Keratinocyte (primary cell): Measurements from ENCODE around the gene TACR2. TPM values are rescaled to one million over a fixed set of nuclear protein-coding genes. Genes with fewer than 3 reads are reported as not detected.

Source experiments
- DNase-seq: peaks from one replicate; pipeline ENCODE4 v3.0.0-alpha.2; 2011; ENCODE audit warnings: low read depth, missing footprints, low spot score
- FAIRE-seq: peaks from 2 replicates; lab custom pipeline; 2011; peaks lifted over from hg19 to GRCh38; lab: Jason Lieb, UNC
- H2AFZ ChIP-seq: 2 replicates; pipeline ENCODE4 v1.6.0; 2012; ENCODE audit warnings: low read length, control low read depth, inconsistent platforms; ENCODE audit not compliant: control insufficient read depth
- H3K27ac ChIP-seq: 2 replicates; pipeline ENCODE4 v1.5.1; 2011; ENCODE audit warnings: low read length; ENCODE audit not compliant: control insufficient read depth, insufficient read depth
- H3K27me3 ChIP-seq: 3 replicates; pipeline ENCODE4 v1.6.0; 2011; ENCODE audit warnings: low read length; ENCODE audit not compliant: control insufficient read depth, insufficient read depth; ENCODE audit errors: extremely low read depth
- H3K36me3 ChIP-seq, 2 experiments: 2 replicates in 1 of 2; 3 replicates in 1 of 2; pipeline ENCODE4 v1.5.1; 2011; ENCODE audit warnings: low read length in 2 of 2, mild to moderate bottlenecking in 1 of 2; ENCODE audit not compliant: control insufficient read depth in 2 of 2, insufficient read depth in 2 of 2; ENCODE audit errors: extremely low read depth in 1 of 2
- H3K4me1 ChIP-seq: 3 replicates; pipeline ENCODE4 v1.5.1; 2011; ENCODE audit warnings: low read length; ENCODE audit not compliant: control insufficient read depth, insufficient read depth; ENCODE audit errors: extremely low read depth
- H3K4me2 ChIP-seq: 3 replicates; pipeline ENCODE4 v1.6.0; 2011; ENCODE audit warnings: low read depth, low read length; ENCODE audit not compliant: control insufficient read depth, insufficient read depth; ENCODE audit errors: extremely low read depth
- H3K4me3 ChIP-seq, 3 experiments: fragments of 200-600 bp in 1 of 3; sonication (generic) in 1 of 3; 2 replicates in 2 of 3; 3 replicates in 1 of 3; pipeline ENCODE4 v1.5.1; 2011 to 2016; ENCODE audit warnings: low read length in 3 of 3, mild to moderate bottlenecking in 3 of 3, control low read depth in 2 of 3, inconsistent platforms in 1 of 3, low read depth in 1 of 3, mixed read lengths in 1 of 3, mixed run types in 1 of 3, moderate library complexity in 1 of 3; ENCODE audit not compliant: control insufficient read depth in 2 of 3, insufficient read depth in 2 of 3; ENCODE audit errors: extremely low read depth in 1 of 3
- H3K79me2 ChIP-seq: 2 replicates; pipeline ENCODE4 v1.6.0; 2012; ENCODE audit warnings: low read length; ENCODE audit not compliant: control insufficient read depth, insufficient read depth
- H3K9ac ChIP-seq: 3 replicates; pipeline ENCODE4 v1.6.0; 2011; ENCODE audit warnings: low read length; ENCODE audit not compliant: control insufficient read depth, insufficient read depth; ENCODE audit errors: extremely low read depth
- H3K9me1 ChIP-seq: 3 replicates; pipeline ENCODE4 v1.6.0; 2011; ENCODE audit warnings: low read length; ENCODE audit not compliant: control insufficient read depth, insufficient read depth; ENCODE audit errors: extremely low read depth
- H3K9me3 ChIP-seq: 2 replicates; pipeline ENCODE4 v1.5.1; 2012; ENCODE audit warnings: low read depth, low read length; ENCODE audit not compliant: control insufficient read depth
- H4K20me1 ChIP-seq: 3 replicates; pipeline ENCODE4 v1.6.0; 2011; ENCODE audit warnings: low read length; ENCODE audit not compliant: control insufficient read depth, insufficient read depth; ENCODE audit errors: extremely low read depth
- EZH2 ChIP-seq: IDR thresholded peaks from one replicate; pipeline ENCODE4 v1.6.1; 2012; ENCODE audit warnings: inconsistent platforms, mild to moderate bottlenecking, low read length, moderate library complexity
- dilution Hi-C: fragments of 300-500 bp; cut with MboI; formaldehyde crosslinking; loops from one replicate; pipeline ENCODE4 v1.7.0; 2020; ENCODE audit warnings: low sequenced_read_pairs; ENCODE audit not compliant: extremely low pct_ligation_motif_present
- polyA plus RNA-seq, 5 experiments: library from polyadenylated mRNA; depleted of rRNA in 3 of 5; stranded (reverse) in 3 of 5; stranded (forward) in 1 of 5; unstranded in 1 of 5; fragments of >200 nt; gene quantifications; 1 replicate in 1 of 5; 2 replicates in 3 of 5; 3 replicates in 1 of 5; pipeline versions ENCODE4 v1.2.1 to v1.2.3, GENCODE V29; 2011 to 2012; ENCODE audit warnings: missing spikeins in 2 of 5, low read depth in 1 of 5, low replicate concordance in 1 of 5
- TF ChIP-seq, protein P1 (sequence below), 3 experiments: IDR thresholded peaks in 1 of 3; conservative IDR thresholded peaks in 1 of 3; optimal IDR thresholded peaks in 1 of 3; 2 replicates in 2 of 3; 3 replicates in 1 of 3; pipeline versions ENCODE3 to v1.5.1; 2011; ENCODE audit warnings: low read length in 3 of 3, mild to moderate bottlenecking in 3 of 3, moderate library complexity in 2 of 3, control low read depth in 1 of 3, inconsistent platforms in 1 of 3; ENCODE audit not compliant: insufficient read depth in 2 of 3; ENCODE audit errors: extremely low read depth in 1 of 3

The TACR2 gene
- polyA plus RNA-seq, 1 donor (not counting 4 experiments of a cell fraction or from before 2014, with no cell fraction given), result 0.07 TPM

DNA sequence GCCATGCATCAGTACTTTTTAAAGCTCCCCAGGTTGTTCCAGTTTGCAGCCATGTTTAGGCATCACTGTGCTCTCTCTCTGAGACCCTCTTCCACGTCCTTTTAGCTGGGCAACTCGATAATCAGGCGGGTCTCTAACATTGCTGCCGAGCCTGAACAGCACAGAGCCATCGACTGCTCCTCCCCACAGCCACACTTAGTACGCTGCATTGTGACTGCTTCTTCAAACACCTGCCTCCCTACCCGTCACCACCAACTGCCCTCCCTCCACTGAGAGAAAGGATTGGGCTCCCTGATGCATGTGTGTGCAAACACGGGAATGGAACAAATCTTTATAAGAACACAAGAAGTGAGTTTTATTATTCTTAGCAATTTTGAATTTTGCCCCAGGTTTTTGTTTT lies 11.4 kb upstream of the TACR2 start:
- Histone ChIP-seq H3K4me1 (peaks cover 10% of the 10 kb centered on the region), H3K9me3 (no peaks in the 10 kb centered on the region), H3K4me2 (no peak overlapping the region), H3K9me1 (no peaks in the 10 kb centered on the region), H3K4me3 (no peak overlapping the region), H4K20me1 (no peaks in the 10 kb centered on the region), H3K36me3 (no peaks in the 10 kb centered on the region), H3K27me3 (no peaks in the 10 kb centered on the region), H3K79me2 (no peaks in the 10 kb centered on the region), H3K9ac (no peak overlapping the region), H2AFZ (no peak overlapping the region), H3K27ac (no peak overlapping the region)
- dilution Hi-C loops, result no loop called here
- no peak for FAIRE-seq
- DNase-seq, result no peak
- TF ChIP-seq, protein P1, sequence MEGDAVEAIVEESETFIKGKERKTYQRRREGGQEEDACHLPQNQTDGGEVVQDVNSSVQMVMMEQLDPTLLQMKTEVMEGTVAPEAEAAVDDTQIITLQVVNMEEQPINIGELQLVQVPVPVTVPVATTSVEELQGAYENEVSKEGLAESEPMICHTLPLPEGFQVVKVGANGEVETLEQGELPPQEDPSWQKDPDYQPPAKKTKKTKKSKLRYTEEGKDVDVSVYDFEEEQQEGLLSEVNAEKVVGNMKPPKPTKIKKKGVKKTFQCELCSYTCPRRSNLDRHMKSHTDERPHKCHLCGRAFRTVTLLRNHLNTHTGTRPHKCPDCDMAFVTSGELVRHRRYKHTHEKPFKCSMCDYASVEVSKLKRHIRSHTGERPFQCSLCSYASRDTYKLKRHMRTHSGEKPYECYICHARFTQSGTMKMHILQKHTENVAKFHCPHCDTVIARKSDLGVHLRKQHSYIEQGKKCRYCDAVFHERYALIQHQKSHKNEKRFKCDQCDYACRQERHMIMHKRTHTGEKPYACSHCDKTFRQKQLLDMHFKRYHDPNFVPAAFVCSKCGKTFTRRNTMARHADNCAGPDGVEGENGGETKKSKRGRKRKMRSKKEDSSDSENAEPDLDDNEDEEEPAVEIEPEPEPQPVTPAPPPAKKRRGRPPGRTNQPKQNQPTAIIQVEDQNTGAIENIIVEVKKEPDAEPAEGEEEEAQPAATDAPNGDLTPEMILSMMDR (optimal IDR thresholded peaks at IDR 0.05 in 1 of 3, IDR thresholded peaks at IDR 0.05 in 1 of 3, conservative IDR thresholded peaks at IDR 0.05 in 1 of 3; ENCODE audit: extremely low read depth in 1 of 3, insufficient read depth in 2 of 3, low read length in 3 of 3), result no peak
- TF ChIP-seq EZH2, result no peak

GRCh38 chr10:69426376-69426727 lies 9.6 kb upstream of the TACR2 start:
- Histone ChIP-seq H3K9ac (no peak overlapping the region), H4K20me1 (no peaks in the 10 kb centered on the region), H3K27me3 (no peaks in the 10 kb centered on the region), H3K79me2 (no peaks in the 10 kb centered on the region), H3K9me1 (no peaks in the 10 kb centered on the region), H3K36me3 (no peaks in the 10 kb centered on the region), H3K27ac (no peak overlapping the region), H2AFZ (no peak overlapping the region), H3K4me2 (no peak overlapping the region), H3K9me3 (no peaks in the 10 kb centered on the region), H3K4me3 (no peak overlapping the region), H3K4me1 (peaks cover 10% of the 10 kb centered on the region)
- DNase-seq (no peak), FAIRE-seq (no peak)
- dilution Hi-C loops, result no loop called here
- TF ChIP-seq EZH2, result no peak
- TF ChIP-seq, protein P1 (optimal IDR thresholded peaks at IDR 0.05 in 1 of 3, IDR thresholded peaks at IDR 0.05 in 1 of 3, conservative IDR thresholded peaks at IDR 0.05 in 1 of 3; ENCODE audit: extremely low read depth in 1 of 3, insufficient read depth in 2 of 3, low read length in 3 of 3), result no peak
